ENCODE data around the gene PLA2G4B. TPM values are rescaled to one million over a fixed set of nuclear protein-coding genes. Genes with fewer than 3 reads are reported as not detected.

Gene PLA2G4B
- total RNA-seq (10 to 100 TPM in 4 of 7 donors, 1 to 10 TPM in 3; 4.8 to 17.5 (median 12.8) TPM), polyA plus RNA-seq (10 to 100 TPM in 1 of 2 donors, 1 to 10 TPM in 1; 8.6 to 10.6 TPM)
- long read RNA-seq, donor 1, result 0 reads
- long read RNA-seq, donor 2, result 0 reads
- long read RNA-seq, donor 3, partial matches to known transcripts, result 3 of 3 reads
- long read RNA-seq, donor 3, other reads (novel, unspliced or antisense), result 0 of 3 reads

- Histone ChIP-seq H3K27ac (no peak within 1 kb of the TSS), H3K27me3 (no peaks in the 10 kb centered on the region), H3K9me3 (no peaks in the 10 kb centered on the region), H3K4me3 (no peak within 1 kb of the TSS), H3K4me1 (ENCODE audit: insufficient read depth) (no peaks in the 10 kb centered on the region), H3K36me3 (no peaks in the 10 kb centered on the region)
- 86 to 89% (median 89%) methylated on average over 6 of the region's 6 CpGs for WGBS, 3 donors
- no peak for TF ChIP-seq CTCF (IDR thresholded peaks at IDR 0.05)
- no peak for TF ChIP-seq POLR2A (IDR thresholded peaks at IDR 0.05)
- no peak for TF ChIP-seq EP300 (IDR thresholded peaks at IDR 0.05)
- no peak for DNase-seq
- intact Hi-C loops (cut with DNase I), result no loop called here
These were observed at the start of gene PLA2G4B for GRCh38 chr15:41838400-41838897. TSS of gene PLA2G4B (plus strand) at chr15:41838847. CDS start at chr15:41838914, 67 bp downstream.

DNA sequence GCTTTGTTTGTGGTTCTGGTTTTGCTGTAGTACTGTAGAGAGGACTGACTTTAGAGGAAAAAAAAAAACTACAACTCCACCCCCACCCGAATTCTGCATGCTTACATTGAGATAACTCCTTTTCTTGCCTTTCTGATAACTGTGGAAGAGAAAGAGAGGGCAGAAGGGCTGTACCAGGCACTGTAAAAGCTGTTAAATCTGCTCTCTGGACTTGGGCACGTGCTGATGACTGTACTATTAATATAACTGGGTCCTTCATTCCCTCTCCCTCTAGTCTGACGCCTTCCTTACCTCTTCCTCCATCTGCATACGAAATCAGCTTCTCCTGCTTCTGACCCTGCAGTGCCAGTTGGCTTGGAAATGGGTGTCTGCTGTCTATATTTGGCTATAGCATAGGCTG, 49.4 kb upstream of the PLA2G4B start:
- no peaks in the 10 kb centered on the region for H3K27me3 ChIP-seq
- H3K27ac ChIP-seq, result no peak overlapping the region
- peaks cover 24% of the 10 kb centered on the region for H3K4me1 ChIP-seq (ENCODE audit: insufficient read depth)
- DNase-seq, result no peak
- no peaks in the 10 kb centered on the region for H3K36me3 ChIP-seq
- intact Hi-C loops (cut with DNase I), result no loop called here
- 39 to 59% (median 47%) methylated on average over 4 of the region's 4 CpGs for WGBS, 3 donors
- H3K4me3 ChIP-seq, result no peak overlapping the region
- H3K9me3 ChIP-seq, result no peaks in the 10 kb centered on the region
- TF ChIP-seq POLR2A (IDR thresholded peaks at IDR 0.05), result no peak
- no peak for TF ChIP-seq CTCF (IDR thresholded peaks at IDR 0.05)
- no peak for TF ChIP-seq EP300 (IDR thresholded peaks at IDR 0.05)

DNA sequence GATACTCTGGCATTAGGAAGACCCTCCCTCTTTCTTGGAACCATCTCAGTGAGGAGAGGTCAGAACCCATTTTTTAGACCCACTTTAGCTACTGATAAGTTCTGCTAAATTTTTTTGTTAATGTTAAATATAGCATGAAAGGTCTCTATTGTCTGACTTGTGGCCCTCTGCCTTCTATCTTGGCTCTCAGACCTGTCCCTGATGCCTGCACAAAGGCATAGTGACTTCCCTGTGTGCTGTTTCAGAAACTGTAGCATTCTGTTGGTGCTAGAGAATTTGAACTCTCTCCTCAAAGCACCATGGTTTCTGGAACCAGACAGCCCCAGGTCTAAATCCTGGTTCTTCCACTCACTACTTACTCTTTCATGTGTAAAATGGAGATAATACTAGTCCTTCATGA, 49.0 kb upstream of the PLA2G4B start:
- no peak for DNase-seq
- H3K4me1 ChIP-seq (ENCODE audit: insufficient read depth), result peaks cover 24% of the 10 kb centered on the region
- H3K4me3 ChIP-seq, result no peak overlapping the region
- H3K36me3 ChIP-seq, result no peaks in the 10 kb centered on the region
- H3K9me3 ChIP-seq, result no peaks in the 10 kb centered on the region
- intact Hi-C loops (cut with DNase I), result no loop called here
- TF ChIP-seq CTCF (IDR thresholded peaks at IDR 0.05) (no peak), EP300 (IDR thresholded peaks at IDR 0.05) (no peak), POLR2A (IDR thresholded peaks at IDR 0.05) (no peak)
- no peaks in the 10 kb centered on the region for H3K27me3 ChIP-seq
- no peak overlapping the region for H3K27ac ChIP-seq

GRCh38 chr15:41790169-41790568, 48.5 kb upstream of the PLA2G4B start:
- no peak overlapping the region for H3K4me3 ChIP-seq
- WGBS, 3 donors, result 92 to 95% (median 95%) methylated on average over 3 of the region's 3 CpGs
- no peak overlapping the region for H3K27ac ChIP-seq
- H3K36me3 ChIP-seq, result no peaks in the 10 kb centered on the region
- no peaks in the 10 kb centered on the region for H3K27me3 ChIP-seq
- intact Hi-C loops (cut with DNase I), result no loop called here
- peaks cover 24% of the 10 kb centered on the region for H3K4me1 ChIP-seq (ENCODE audit: insufficient read depth)
- DNase-seq, result no peak
- H3K9me3 ChIP-seq, result no peaks in the 10 kb centered on the region
- TF ChIP-seq POLR2A (IDR thresholded peaks at IDR 0.05) (no peak), EP300 (IDR thresholded peaks at IDR 0.05) (no peak), CTCF (IDR thresholded peaks at IDR 0.05) (no peak)
